BJ (cell line): ENCODE results near the gene DQX1. TPM values are rescaled to one million over a fixed set of nuclear protein-coding genes. Genes with fewer than 3 reads are reported as not detected.

Experiments
- CTCF ChIA-PET: fragments of 350-600 bp; formaldehyde crosslinking; extraction: SDS; loops from one replicate; lab custom pipeline; 2021; ENCODE audit warnings: antibody characterized with exemption, inconsistent platforms; lab: Yijun Ruan, JAX
- POLR2A ChIA-PET: fragments of 300-600 bp; sonication (Branson Sonifier 250); formaldehyde crosslinking; extraction: SDS; loops from one replicate; lab custom pipeline; 2021; ENCODE audit warnings: antibody characterized with exemption; lab: Charles Lee
- DNase-seq: peaks from one replicate; pipeline ENCODE4 v3.0.0-alpha.2; 2011; ENCODE audit warnings: low read depth
- H3K27me3 ChIP-seq: 2 replicates; pipeline ENCODE4 v1.6.0; 2011; ENCODE audit warnings: low read length; ENCODE audit not compliant: control insufficient read depth, insufficient read depth
- H3K36me3 ChIP-seq: 2 replicates; pipeline ENCODE4 v1.5.1; 2011; ENCODE audit warnings: low read length; ENCODE audit not compliant: control insufficient read depth, insufficient read depth
- H3K4me3 ChIP-seq: 2 replicates; pipeline ENCODE4 v1.5.1; 2011; ENCODE audit warnings: low read depth, mild to moderate bottlenecking, control low read depth, low read length
- CTCF ChIP-seq: IDR thresholded peaks from 2 replicates; pipeline ENCODE4 v1.5.1; 2011; ENCODE audit warnings: low read depth, mild to moderate bottlenecking, control low read depth, inconsistent platforms, low read length, moderate library complexity; ENCODE audit not compliant: insufficient read depth
- polyA minus RNA-seq: library from RNA; depleted of rRNA, polyadenylated mRNA; stranded (reverse); fragments of >200 nt; gene quantifications from 2 replicates; pipeline ENCODE4 v1.2.3, GENCODE V29; 2011; rRNA and poly(A)+ RNA removed
- polyA plus RNA-seq: library from polyadenylated mRNA; depleted of rRNA; stranded (reverse); fragments of >200 nt; gene quantifications from 2 replicates; pipeline ENCODE4 v1.2.3, GENCODE V29; 2011; rRNA removed

DQX1 gene
- polyA plus RNA-seq = 0.12 TPM in 1 of 2 replicates, not detected in the other
- not detected in 2 replicates for polyA minus RNA-seq

- ChIA-PET POLR2A (no interaction called here), CTCF (interaction anchor here (1.2 kb wide), 2 partner anchors 13 to 61 kb away, joined by 3 to 4 read pairs; no protein-coding TSS in a partner anchor)
- DNase-seq = no peak
Observed at GRCh38 chr2:74525717-74526648, at the start of gene DQX1. Gene DQX1, minus strand, starts transcription at chr2:74526231. Its CDS starts 502 bp downstream, at chr2:74525729.

GRCh38 chr2:74575320-74575719, 49.3 kb upstream of the DQX1 start:
- no peak overlapping the region for H3K4me3 ChIP-seq
- no peak for TF ChIP-seq CTCF
- no peaks in the 10 kb centered on the region for H3K36me3 ChIP-seq
- no peak for DNase-seq
- ChIA-PET POLR2A (interaction anchor here (1.0 kb wide), 1 partner anchor 8 kb away, joined by 9 read pairs; no protein-coding TSS in a partner anchor), CTCF (interaction anchor here (0.8 to 5.9 kb wide), 6 partner anchors 8 to 92 kb away, joined by 3 to 49 read pairs (median 4); partner anchors contain the start of genes CCDC142, PCGF1 and TTC31)
- no peaks in the 10 kb centered on the region for H3K27me3 ChIP-seq

More at GRCh38 chr2:74525717-74526648, at the start of gene DQX1:
- no peak for TF ChIP-seq CTCF
- no peak within 1 kb of the TSS for H3K4me3 ChIP-seq
- 0 out of 2 replicates have a peak, but pooled peaks cover 4% of the 10 kb centered on the region for H3K27me3 ChIP-seq
- H3K36me3 ChIP-seq = peaks cover 18% of the 10 kb centered on the region

- no peak overlapping the region for H3K4me3 ChIP-seq
- TF ChIP-seq CTCF = no peak
- POLR2A ChIA-PET = interaction anchor here (0.7 to 0.9 kb wide), 4 partner anchors 10 to 927 kb away, joined by 3 to 5 read pairs (median 3); no protein-coding TSS in a partner anchor
- no peaks in the 10 kb centered on the region for H3K27me3 ChIP-seq
- CTCF ChIA-PET = interaction anchor here (1.0 kb wide), 1 partner anchor 18 kb away, joined by 4 read pairs; no protein-coding TSS in a partner anchor
- no peak for DNase-seq
- H3K36me3 ChIP-seq = no peaks in the 10 kb centered on the region
Observed at GRCh38 chr2:74573747-74574562, 47.9 kb upstream of the DQX1 start.

GRCh38 chr2:74572178-74572925, 46.3 kb upstream of the DQX1 start:
- DNase-seq = no peak
- no peak overlapping the region for H3K4me3 ChIP-seq
- no peaks in the 10 kb centered on the region for H3K36me3 ChIP-seq
- H3K27me3 ChIP-seq = no peaks in the 10 kb centered on the region
- ChIA-PET CTCF (no interaction called here), POLR2A (no interaction called here)
- no peak for TF ChIP-seq CTCF
